ENCODE measurements around the gene HS3ST1.

The HS3ST1 gene

GRCh38 chr4:11407551-11407950, 21.1 kb downstream of the HS3ST1 start:
- no peaks in the 10 kb centered on the region for H3K9me3 ChIP-seq
- no peak overlapping the region for H3K4me3 ChIP-seq (ENCODE audit: low read depth in 1 of 2, low read length in 1 of 2)
- no peaks in the 10 kb centered on the region for H3K36me3 ChIP-seq
- no peak overlapping the region for H3K27ac ChIP-seq
- H3K4me1 ChIP-seq (ENCODE audit: control insufficient read depth in 1 of 2, insufficient read depth in 1 of 2, low read depth in 1 of 2, low read length in 1 of 2): no peaks in the 10 kb centered on the region
- TF ChIP-seq, protein P1, sequence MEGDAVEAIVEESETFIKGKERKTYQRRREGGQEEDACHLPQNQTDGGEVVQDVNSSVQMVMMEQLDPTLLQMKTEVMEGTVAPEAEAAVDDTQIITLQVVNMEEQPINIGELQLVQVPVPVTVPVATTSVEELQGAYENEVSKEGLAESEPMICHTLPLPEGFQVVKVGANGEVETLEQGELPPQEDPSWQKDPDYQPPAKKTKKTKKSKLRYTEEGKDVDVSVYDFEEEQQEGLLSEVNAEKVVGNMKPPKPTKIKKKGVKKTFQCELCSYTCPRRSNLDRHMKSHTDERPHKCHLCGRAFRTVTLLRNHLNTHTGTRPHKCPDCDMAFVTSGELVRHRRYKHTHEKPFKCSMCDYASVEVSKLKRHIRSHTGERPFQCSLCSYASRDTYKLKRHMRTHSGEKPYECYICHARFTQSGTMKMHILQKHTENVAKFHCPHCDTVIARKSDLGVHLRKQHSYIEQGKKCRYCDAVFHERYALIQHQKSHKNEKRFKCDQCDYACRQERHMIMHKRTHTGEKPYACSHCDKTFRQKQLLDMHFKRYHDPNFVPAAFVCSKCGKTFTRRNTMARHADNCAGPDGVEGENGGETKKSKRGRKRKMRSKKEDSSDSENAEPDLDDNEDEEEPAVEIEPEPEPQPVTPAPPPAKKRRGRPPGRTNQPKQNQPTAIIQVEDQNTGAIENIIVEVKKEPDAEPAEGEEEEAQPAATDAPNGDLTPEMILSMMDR (IDR thresholded peaks at IDR 0.05): no peak
- no peaks in the 10 kb centered on the region for H3K27me3 ChIP-seq

DNA sequence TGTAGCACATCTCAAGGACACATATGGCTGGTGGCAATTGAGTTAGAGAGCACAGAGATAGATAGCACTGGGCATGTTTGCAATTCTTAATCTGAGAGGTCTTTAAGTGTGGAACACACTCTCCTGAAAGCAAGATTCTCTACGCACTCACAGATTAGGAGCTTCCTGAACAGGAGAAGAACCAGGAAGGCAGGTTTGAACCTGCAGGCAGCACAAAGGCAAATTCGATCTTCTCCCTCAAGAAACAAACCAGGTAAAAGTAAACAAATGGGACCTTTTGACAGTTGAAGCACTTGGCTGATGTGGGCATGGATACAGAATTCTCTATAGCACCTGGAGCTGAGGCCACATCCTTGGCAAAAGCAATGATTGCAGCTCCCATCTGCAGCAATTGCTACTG, 24.3 kb downstream of the HS3ST1 start:
- Histone ChIP-seq H3K4me3 (ENCODE audit: low read depth in 1 of 2, low read length in 1 of 2) (no peak overlapping the region), H3K27ac (no peak overlapping the region), H3K9me3 (no peaks in the 10 kb centered on the region), H3K27me3 (no peaks in the 10 kb centered on the region), H3K36me3 (no peaks in the 10 kb centered on the region), H3K4me1 (ENCODE audit: control insufficient read depth in 1 of 2, insufficient read depth in 1 of 2, low read depth in 1 of 2, low read length in 1 of 2) (no peaks in the 10 kb centered on the region)
- TF ChIP-seq, protein P1 (IDR thresholded peaks at IDR 0.05): no peak

DNA sequence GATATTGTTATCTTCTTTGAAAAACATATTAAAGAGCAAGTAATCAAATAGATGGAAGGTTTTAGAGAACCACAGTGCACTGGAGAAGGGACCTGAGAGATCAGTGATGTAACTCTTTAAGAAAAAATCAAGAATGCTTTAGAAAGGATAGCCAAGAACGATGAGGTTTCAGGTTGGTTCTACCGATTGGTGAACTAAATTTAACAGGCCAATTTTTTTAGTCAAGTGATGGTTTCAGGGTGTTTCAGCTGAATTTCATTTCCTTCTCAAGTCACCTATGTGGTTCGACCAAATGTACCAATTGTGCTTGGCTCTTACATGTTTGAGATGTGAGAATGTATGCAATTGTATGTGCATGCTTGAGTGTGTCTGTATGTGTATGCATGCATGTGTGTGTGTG, 26.5 kb downstream of the HS3ST1 start:
- no peaks in the 10 kb centered on the region for H3K27me3 ChIP-seq
- H3K4me1 ChIP-seq (ENCODE audit: control insufficient read depth in 1 of 2, insufficient read depth in 1 of 2, low read depth in 1 of 2, low read length in 1 of 2): no peaks in the 10 kb centered on the region
- H3K36me3 ChIP-seq: no peaks in the 10 kb centered on the region
- no peaks in the 10 kb centered on the region for H3K9me3 ChIP-seq
- TF ChIP-seq, protein P1 (IDR thresholded peaks at IDR 0.05): no peak
- no peak overlapping the region for H3K27ac ChIP-seq
- H3K4me3 ChIP-seq (ENCODE audit: low read depth in 1 of 2, low read length in 1 of 2): no peak overlapping the region

DNA sequence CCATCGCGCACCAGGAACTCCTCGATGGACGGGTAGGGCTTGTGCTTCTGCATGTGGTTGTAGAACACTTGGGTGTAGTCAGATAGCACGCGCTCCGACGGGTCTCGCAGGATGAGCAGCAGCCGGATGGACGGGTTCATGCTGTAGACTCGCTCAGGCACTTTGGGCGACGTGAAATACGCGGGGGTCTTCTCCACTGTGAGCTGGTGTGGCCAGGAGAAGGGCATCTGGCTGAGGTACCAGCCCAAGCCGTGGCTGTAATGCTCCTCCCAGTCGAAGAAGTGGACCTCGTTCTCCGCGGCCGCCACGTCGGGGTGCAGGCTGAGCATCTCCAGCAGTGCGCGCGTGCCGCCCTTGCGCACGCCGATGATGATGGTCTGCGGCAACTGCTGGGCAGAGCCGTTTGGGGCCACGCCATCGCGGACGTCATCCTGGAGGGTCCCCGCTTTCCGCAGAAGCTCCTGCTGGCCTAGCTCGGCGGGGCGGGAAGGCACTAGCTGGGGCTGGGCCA, 29.2 kb downstream of the HS3ST1 start:
- TF ChIP-seq, protein P1 (IDR thresholded peaks at IDR 0.05): no peak
- Histone ChIP-seq H3K4me1 (ENCODE audit: control insufficient read depth in 1 of 2, insufficient read depth in 1 of 2, low read depth in 1 of 2, low read length in 1 of 2) (no peaks in the 10 kb centered on the region), H3K4me3 (ENCODE audit: low read depth in 1 of 2, low read length in 1 of 2) (no peak overlapping the region), H3K9me3 (no peaks in the 10 kb centered on the region), H3K27me3 (no peaks in the 10 kb centered on the region), H3K36me3 (no peaks in the 10 kb centered on the region), H3K27ac (no peak overlapping the region)

- Histone ChIP-seq H3K4me3 (ENCODE audit: low read depth in 1 of 2, low read length in 1 of 2) (no peak overlapping the region), H3K4me1 (ENCODE audit: control insufficient read depth in 1 of 2, insufficient read depth in 1 of 2, low read depth in 1 of 2, low read length in 1 of 2) (no peaks in the 10 kb centered on the region), H3K27me3 (no peaks in the 10 kb centered on the region), H3K9me3 (no peaks in the 10 kb centered on the region), H3K27ac (no peak overlapping the region), H3K36me3 (no peaks in the 10 kb centered on the region)
- TF ChIP-seq, protein P1 (IDR thresholded peaks at IDR 0.05): no peak
These were observed 30.7 kb downstream of the HS3ST1 start for GRCh38 chr4:11397819-11398610.

All from neutrophil (primary cell).